ENCODE results near the gene HACD3. TPM values are rescaled to one million over a fixed set of nuclear protein-coding genes. Genes with fewer than 3 reads are reported as not detected.

The HACD3 gene
- total RNA-seq, 1 experiment from 2014 or later = 157 TPM

DNA sequence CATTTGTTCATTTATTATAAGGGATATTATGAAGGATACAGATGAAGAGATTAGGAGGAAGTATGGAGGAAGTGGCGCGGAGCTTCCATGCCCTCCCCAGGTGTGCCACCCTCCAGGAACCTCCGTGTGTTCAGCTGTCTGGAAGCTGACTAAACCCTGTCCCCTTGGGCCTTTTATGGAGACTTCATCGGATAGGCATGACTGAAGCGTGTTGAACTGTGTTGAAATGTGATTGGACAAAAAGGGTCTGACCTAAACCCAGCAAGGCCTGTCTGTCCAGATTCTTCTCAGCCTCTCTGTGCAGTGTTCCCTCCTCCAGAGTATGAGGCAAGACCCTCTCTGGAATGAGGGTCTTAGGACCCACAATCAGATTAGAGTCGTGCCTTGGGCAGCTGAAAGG lies 31.7 kb downstream of the HACD3 start:
- no TSS peak for BruUV-seq (replicated peaks)
- CTCF ChIA-PET = no interaction called here
- POLR2A ChIA-PET (ENCODE audit: low non-redundant PET) = no interaction called here
- Histone ChIP-seq H3K4me1 (ENCODE audit: insufficient read depth, low read length, poor library complexity, severe bottlenecking) (no peaks in the 10 kb centered on the region), H3K36me3 (ENCODE audit: insufficient read depth, low read length, poor library complexity, severe bottlenecking) (peaks cover 75% of the 10 kb centered on the region), H3K4me3 (ENCODE audit: low read depth, low read length, poor library complexity, severe bottlenecking) (no peak overlapping the region), H3K9me3 (ENCODE audit: low read depth, low read length, poor library complexity, severe bottlenecking) (no peaks in the 10 kb centered on the region), H3K27ac (ENCODE audit: low read depth, low read length, poor library complexity, severe bottlenecking) (no peak overlapping the region), H3K27me3 (replicated peaks; ENCODE audit: insufficient read depth, low read depth, low read length, poor library complexity) (no peaks in the 10 kb centered on the region)
- TF ChIP-seq, protein P1, sequence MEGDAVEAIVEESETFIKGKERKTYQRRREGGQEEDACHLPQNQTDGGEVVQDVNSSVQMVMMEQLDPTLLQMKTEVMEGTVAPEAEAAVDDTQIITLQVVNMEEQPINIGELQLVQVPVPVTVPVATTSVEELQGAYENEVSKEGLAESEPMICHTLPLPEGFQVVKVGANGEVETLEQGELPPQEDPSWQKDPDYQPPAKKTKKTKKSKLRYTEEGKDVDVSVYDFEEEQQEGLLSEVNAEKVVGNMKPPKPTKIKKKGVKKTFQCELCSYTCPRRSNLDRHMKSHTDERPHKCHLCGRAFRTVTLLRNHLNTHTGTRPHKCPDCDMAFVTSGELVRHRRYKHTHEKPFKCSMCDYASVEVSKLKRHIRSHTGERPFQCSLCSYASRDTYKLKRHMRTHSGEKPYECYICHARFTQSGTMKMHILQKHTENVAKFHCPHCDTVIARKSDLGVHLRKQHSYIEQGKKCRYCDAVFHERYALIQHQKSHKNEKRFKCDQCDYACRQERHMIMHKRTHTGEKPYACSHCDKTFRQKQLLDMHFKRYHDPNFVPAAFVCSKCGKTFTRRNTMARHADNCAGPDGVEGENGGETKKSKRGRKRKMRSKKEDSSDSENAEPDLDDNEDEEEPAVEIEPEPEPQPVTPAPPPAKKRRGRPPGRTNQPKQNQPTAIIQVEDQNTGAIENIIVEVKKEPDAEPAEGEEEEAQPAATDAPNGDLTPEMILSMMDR (conservative IDR thresholded peaks at IDR 0.05; ENCODE audit: low read depth, low read length) = no peak
- TF ChIP-seq EZH2 (IDR thresholded peaks at IDR 0.05; ENCODE audit: borderline replicate concordance, low read depth, low read length, poor library complexity, severe bottlenecking) = no peak
- intact Hi-C loops (cut with micrococcal nuclease; ENCODE audit: unreplicated experiment) = no loop called here
- DNase-seq (ENCODE audit: low spot score) = no peak

DNA sequence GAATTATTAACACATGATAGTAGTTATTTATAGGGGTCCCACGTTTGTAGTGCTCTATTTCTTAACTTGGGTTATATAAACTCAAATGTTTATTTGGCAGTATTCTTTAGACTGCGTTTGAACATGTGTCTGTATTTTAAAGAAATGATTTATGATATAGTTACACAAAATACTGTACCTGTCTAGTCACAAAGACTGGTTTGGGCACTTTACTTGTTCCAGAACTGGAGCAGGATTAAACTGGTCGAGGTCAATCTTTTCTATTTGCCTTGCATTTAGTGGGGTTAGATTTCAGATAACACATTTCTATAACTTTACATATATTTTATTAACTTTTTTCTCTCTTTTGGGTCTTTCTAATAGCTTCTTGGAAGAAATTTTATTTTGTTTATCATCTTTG lies 39.5 kb downstream of the HACD3 start:
- DNase-seq (ENCODE audit: low spot score) = no peak
- TF ChIP-seq, protein P1 (conservative IDR thresholded peaks at IDR 0.05; ENCODE audit: low read depth, low read length) = no peak
- TF ChIP-seq EZH2 (IDR thresholded peaks at IDR 0.05; ENCODE audit: borderline replicate concordance, low read depth, low read length, poor library complexity, severe bottlenecking) = no peak
- POLR2A ChIA-PET (ENCODE audit: low non-redundant PET) = no interaction called here
- intact Hi-C loops (cut with micrococcal nuclease; ENCODE audit: unreplicated experiment) = no loop called here
- H3K9me3 ChIP-seq (ENCODE audit: low read depth, low read length, poor library complexity, severe bottlenecking) = no peaks in the 10 kb centered on the region
- H3K4me3 ChIP-seq (ENCODE audit: low read depth, low read length, poor library complexity, severe bottlenecking) = no peak overlapping the region
- no TSS peak for BruUV-seq (replicated peaks)
- peaks cover 88% of the 10 kb centered on the region for H3K36me3 ChIP-seq (ENCODE audit: insufficient read depth, low read length, poor library complexity, severe bottlenecking)
- no peak overlapping the region for H3K27ac ChIP-seq (ENCODE audit: low read depth, low read length, poor library complexity, severe bottlenecking)
- CTCF ChIA-PET = no interaction called here
- H3K4me1 ChIP-seq (ENCODE audit: insufficient read depth, low read length, poor library complexity, severe bottlenecking) = no peaks in the 10 kb centered on the region
- H3K27me3 ChIP-seq (replicated peaks; ENCODE audit: insufficient read depth, low read depth, low read length, poor library complexity) = no peaks in the 10 kb centered on the region

DNA sequence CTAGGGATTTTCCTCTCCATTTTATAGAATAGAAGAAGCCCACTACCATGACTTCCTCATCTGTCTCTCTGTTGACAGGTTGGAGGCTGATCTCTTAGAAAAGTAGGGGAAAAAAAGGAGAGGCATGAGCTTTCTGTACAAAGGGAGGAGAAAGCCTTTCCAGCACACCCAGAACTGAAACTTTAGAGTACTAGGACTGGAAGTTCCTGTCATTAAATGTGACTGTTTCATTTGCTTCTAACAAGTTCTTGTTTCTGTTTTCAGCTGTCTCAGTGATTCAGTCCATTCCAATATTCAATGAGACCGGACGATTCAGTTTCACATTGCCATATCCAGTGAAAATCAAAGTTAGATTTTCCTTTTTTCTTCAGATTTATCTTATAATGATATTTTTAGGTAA lies 41.7 kb downstream of the HACD3 start:
- Histone ChIP-seq H3K9me3 (ENCODE audit: low read depth, low read length, poor library complexity, severe bottlenecking) (no peaks in the 10 kb centered on the region), H3K4me3 (ENCODE audit: low read depth, low read length, poor library complexity, severe bottlenecking) (no peak overlapping the region), H3K36me3 (ENCODE audit: insufficient read depth, low read length, poor library complexity, severe bottlenecking) (peaks cover 79% of the 10 kb centered on the region), H3K27me3 (replicated peaks; ENCODE audit: insufficient read depth, low read depth, low read length, poor library complexity) (no peaks in the 10 kb centered on the region), H3K4me1 (ENCODE audit: insufficient read depth, low read length, poor library complexity, severe bottlenecking) (no peaks in the 10 kb centered on the region), H3K27ac (ENCODE audit: low read depth, low read length, poor library complexity, severe bottlenecking) (no peak overlapping the region)
- intact Hi-C loops (cut with micrococcal nuclease; ENCODE audit: unreplicated experiment) = no loop called here
- no peak for DNase-seq (ENCODE audit: low spot score)
- ChIA-PET POLR2A (ENCODE audit: low non-redundant PET) (interaction anchor here (0.7 kb wide), 1 partner anchor 23 kb away, joined by 3 read pairs; no protein-coding TSS in a partner anchor), CTCF (no interaction called here)
- no TSS peak for BruUV-seq (replicated peaks)
- no peak for TF ChIP-seq EZH2 (IDR thresholded peaks at IDR 0.05; ENCODE audit: borderline replicate concordance, low read depth, low read length, poor library complexity, severe bottlenecking)
- TF ChIP-seq, protein P1 (conservative IDR thresholded peaks at IDR 0.05; ENCODE audit: low read depth, low read length) = no peak
